HG03108 (cell line): Measurements from ENCODE around the gene ADARB2.
"Not testable (repeated sequence)": the region's sequence is repeated elsewhere in the genome, so short reads cannot be mapped to it uniquely, and the experiment has no call there.

ENCODE experiments used
- ATAC-seq: cut with Tn5 transposase; IDR thresholded peaks from one replicate; pipeline ENCODE4 v1.9.1; 2021; ENCODE audit warnings: moderate library complexity; ENCODE audit not compliant: unreplicated experiment

ADARB2 gene

GRCh38 chr10:1219874-1220273 is 517.5 kb downstream of the ADARB2 start:
- ATAC-seq, result not testable (repeated sequence)

GRCh38 chr10:1217661-1218060 is 519.7 kb downstream of the ADARB2 start:
- no peak for ATAC-seq

- no peak for ATAC-seq
Measured at GRCh38 chr10:1217237-1217587, 520.1 kb downstream of the ADARB2 start.

GRCh38 chr10:1216574-1217236 is 520.6 kb downstream of the ADARB2 start:
- ATAC-seq, result no peak

GRCh38 chr10:1215862-1216573 is 521.3 kb downstream of the ADARB2 start:
- ATAC-seq, result no peak

GRCh38 chr10:1214882-1215540 is 522.3 kb downstream of the ADARB2 start:
- ATAC-seq, result no peak

GRCh38 chr10:1214071-1214675 is 523.2 kb downstream of the ADARB2 start:
- ATAC-seq, result no peak

- no peak for ATAC-seq
Measured at GRCh38 chr10:1213252-1214070, 523.9 kb downstream of the ADARB2 start.

- no peak for ATAC-seq
Measured at GRCh38 chr10:1212571-1213141, 524.7 kb downstream of the ADARB2 start.

- no peak for ATAC-seq
Measured at GRCh38 chr10:1211844-1212570, 525.3 kb downstream of the ADARB2 start.

GRCh38 chr10:1210667-1211066 is 526.7 kb downstream of the ADARB2 start:
- no peak for ATAC-seq

GRCh38 chr10:1209355-1209979 is 527.9 kb downstream of the ADARB2 start:
- no peak for ATAC-seq

- no peak for ATAC-seq
Measured at GRCh38 chr10:1208366-1209311, 528.7 kb downstream of the ADARB2 start.

- ATAC-seq, result no peak
Measured at GRCh38 chr10:1206601-1207000, 530.7 kb downstream of the ADARB2 start.

- ATAC-seq, result no peak
Measured at GRCh38 chr10:1206101-1206500, 531.2 kb downstream of the ADARB2 start.

GRCh38 chr10:1205450-1206030 is 531.8 kb downstream of the ADARB2 start:
- ATAC-seq, result no peak

- ATAC-seq, result no peak
Measured at GRCh38 chr10:1204434-1205326, 532.6 kb downstream of the ADARB2 start.
